HL-60/S4 treated with phorbol 12-myristate 13-acetate at 8.2 ng/mL for 4 days and 3 days (cell line): ENCODE measurements around the gene SLC5A2.

ENCODE experiments used
- in situ Hi-C: fragments of 300-500 bp; cut with MboI; formaldehyde crosslinking; loops from 2 replicates; pipeline ENCODE4 v1.15.0; 2022; ENCODE audit warnings: low sequenced_read_pairs

The SLC5A2 gene

DNA sequence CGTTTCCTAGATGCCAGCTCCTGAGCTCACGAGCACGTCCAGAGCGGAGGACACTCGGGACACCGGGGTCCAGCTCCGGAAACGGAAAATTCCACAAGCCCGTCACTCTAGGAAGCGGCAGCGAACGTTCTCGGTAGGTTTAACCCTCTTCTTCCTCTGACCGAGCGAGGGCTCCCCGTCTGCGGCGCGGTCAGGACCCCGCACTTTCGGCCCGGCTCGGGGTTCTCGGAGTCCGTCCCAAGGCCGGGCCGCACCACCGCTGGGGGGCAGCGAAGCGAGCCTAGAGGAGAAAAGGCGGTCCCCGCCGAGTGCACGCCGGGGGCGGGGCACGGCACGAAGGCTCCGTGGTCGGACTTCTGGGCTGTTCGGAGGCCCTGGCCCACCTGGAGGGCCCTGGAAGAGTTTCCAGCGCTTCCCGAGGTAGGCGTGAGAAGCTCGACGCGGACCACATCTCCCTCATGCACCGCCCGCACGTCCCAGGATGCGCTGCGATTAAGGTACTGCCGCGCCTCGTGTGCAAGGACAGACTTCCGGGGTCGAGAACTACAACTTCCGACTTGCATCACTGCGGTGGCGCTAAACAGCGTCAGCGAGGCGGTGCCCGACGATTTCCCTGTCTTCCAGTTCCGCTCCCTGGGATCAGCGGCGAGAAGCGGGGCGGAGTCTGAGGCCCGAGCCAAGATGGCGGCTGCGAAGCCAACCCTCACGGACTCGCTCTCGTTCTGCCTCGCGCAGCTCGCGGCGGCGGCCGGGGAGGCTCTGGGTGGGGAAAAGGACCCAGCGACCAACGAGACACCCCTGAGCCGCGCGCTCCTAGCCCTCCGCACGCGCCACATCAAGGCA is 23.9 kb upstream of the SLC5A2 start, which contains the start of gene ARMC5:
ARMC5 (plus strand) TSS at position 658 of the 843 bp plus-strand sequence; CDS start at position 682, 24 bp downstream.
- in situ Hi-C loops, result loop anchor here (25.0 kb wide), 2 partner anchors 403 to 472 kb away; partner anchors contain the start of genes HSD3B7 and ZNF267

DNA sequence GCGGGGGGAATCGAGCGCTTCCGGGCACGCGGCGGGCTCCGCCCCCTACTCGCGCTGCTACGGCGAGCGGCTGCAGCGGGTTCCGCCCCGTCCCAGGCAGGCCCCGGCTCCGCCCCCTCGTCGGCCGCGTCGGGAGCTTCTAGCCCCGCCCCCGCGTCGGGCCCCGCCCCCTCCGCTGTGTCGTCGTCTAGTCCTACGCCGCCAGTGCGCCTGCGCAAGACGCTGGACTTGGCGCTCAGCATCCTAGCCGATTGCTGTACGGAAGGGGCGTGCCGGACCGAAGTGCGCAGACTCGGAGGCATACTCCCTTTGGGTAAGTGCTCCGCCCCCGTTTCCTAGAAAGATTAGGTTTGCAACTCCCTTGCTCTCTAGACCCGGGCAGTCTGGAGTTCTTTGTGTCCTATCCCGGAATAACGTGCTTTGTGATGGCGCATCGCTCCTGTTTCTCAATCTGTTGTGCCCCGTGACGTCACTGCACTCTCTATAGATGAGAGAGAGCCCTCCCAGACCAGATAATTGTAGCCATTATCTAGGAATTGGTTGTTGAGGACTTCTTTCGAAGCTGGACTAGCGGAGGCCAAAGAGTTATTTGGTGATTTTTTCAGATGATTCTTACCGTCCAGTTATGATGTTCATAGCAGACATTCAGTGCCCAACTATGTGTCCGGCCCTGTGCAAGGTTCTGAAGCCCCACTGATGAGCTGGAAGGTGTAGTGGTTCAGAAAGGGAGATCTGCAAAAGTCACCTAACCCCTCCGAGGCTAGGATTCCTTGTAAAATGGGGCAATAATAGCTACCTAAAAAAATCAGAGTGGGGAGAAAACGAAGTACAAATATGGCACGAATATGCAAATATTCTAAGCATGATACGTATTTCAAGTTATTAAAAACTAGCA is 23.0 kb upstream of the SLC5A2 start:
- in situ Hi-C loops, result loop anchor here (25.0 kb wide), 2 partner anchors 402 to 473 kb away; partner anchors contain the start of genes HSD3B7 and ZNF267

DNA sequence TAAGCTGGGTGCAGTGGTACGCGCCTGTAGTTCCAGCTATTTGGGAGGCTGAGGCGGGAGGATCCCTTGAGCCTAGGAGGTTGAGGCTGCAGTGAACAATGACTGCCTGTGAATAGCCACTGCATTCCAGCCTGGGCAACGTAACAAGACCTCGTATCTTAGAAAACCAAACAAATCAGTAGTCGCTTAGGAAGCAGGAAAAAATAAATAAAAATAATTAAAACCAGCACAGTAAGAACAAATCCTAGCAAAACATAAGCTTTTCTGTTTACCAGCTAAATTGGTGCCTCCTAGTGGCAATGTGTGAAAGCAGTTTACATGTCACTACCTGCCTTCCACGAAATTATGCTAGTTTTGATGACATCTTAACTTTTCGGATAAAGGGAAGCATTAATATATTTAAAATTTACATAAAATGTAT is 22.3 kb upstream of the SLC5A2 start:
- in situ Hi-C loops, result loop anchor here (25.0 kb wide), 2 partner anchors 402 to 473 kb away; partner anchors contain the start of genes HSD3B7 and ZNF267

DNA sequence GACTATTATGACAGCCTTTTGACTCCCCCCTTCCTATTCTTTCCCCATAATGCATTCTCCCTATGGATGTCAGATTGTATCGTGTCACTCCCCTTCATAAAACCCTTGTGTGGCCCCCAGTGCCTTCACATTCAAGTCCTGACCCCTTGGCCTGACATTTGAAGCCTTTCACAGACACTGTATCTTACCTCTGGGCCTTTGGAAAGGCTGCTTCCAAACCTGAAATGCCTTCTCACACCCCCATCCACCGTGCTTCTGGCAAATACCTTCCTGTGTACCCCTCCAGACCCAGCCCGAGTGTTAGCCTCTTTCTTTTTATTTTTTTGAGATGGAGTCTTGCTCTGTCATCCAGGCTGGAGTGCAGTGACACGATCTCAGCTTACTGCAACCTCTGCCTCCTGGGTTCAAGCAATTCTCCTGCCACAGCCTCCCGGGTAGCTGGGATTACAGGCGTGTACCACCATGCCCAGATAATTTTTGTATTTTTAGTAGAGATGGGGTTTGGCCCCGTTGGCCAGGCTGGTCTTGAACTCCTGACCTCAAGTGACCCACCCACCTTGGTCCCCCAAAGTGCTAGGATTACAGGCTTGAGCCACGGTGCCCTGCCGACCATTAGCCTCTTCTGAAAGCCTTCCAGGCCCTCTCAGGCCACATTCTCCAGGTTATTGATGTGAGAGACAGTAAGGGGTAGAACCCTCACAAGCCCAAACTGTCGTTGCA is 21.6 kb upstream of the SLC5A2 start:
- in situ Hi-C loops, result loop anchor here (25.0 kb wide), 2 partner anchors 401 to 474 kb away; partner anchors contain the start of genes HSD3B7 and ZNF267

DNA sequence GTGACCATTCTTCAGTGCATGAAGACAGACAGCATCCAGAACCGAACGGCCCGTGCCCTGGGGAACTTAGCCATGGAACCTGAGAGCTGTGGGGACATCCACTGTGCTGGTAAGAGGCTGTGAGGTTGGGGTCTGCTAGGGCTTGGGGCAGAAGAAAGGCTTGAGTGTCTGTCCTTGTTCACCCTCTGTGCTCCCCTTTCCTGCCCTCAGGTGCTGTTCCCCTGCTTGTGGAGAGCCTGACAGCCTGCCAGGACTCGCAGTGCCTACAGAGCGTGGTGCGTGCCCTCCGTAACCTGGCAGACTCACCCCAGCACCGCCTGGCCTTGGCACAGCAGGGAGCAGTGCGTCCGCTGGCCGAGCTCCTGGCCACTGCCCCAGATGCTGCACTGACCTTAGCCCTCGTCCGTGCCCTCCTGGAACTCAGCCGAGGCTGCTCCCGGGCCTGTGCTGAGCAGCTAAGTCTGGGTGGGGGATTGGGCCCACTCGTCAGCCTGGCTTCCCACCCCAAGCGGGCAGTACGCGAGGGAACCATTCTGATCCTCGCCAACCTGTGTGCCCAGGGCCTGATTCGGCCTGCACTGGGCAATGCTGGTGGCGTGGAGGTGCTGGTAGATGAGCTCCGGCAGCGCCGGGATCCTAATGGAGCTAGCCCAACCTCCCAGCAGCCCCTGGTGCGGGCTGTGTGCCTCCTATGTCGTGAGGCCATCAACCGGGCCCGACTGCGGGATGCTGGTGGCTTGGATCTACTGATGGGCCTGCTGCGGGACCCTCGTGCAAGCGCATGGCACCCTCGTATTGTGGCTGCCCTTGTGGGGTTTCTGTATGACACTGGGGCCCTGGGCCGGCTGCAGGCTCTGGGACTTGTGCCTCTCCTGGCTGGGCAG is 20.8 kb upstream of the SLC5A2 start:
- in situ Hi-C loops, result loop anchor here (25.0 kb wide), 2 partner anchors 400 to 475 kb away; partner anchors contain the start of genes HSD3B7 and ZNF267

DNA sequence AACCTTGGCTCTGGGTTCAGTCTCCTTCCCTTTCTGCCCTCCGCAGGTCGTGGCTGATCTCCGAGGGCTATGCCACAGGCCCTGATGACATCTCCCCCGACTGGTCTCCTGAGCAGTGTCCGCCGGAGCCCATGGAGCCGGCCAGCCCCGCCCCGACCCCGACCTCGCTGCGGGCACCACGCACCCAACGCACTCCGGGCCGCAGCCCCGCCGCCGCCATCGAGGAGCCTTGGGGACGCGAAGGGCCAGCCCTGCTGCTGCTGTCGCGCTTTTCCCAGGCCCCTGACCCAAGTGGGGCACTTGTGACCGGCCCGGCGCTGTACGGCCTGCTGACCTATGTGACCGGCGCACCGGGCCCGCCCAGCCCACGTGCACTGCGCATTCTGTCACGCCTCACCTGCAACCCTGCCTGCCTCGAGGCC is 18.6 kb upstream of the SLC5A2 start:
- in situ Hi-C loops, result loop anchor here (25.0 kb wide), 2 partner anchors 398 to 477 kb away; partner anchors contain the start of genes HSD3B7 and ZNF267

DNA sequence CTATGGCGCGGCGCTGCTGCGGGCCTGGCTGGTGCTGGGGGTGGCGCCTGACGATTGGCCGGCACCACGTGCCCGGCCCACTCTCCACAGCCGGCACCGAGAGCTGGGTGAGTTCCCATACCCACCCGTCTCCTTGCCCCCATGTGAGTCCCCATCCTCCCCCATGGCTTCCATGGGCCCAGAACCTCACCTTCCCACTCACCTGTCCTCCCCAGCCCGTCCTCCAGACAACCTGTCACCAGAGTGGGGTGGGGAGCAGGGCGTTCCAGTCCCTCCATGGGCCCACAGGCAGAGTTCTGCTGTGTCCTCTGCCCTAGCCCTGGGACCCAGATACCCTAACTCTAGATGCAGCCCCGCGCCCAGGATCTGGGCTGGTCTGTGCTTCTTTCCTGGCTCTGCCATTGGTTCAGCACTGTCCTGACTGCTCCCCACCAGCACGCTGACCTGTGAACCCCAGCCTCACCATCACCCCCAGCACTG is 18.1 kb upstream of the SLC5A2 start:
- in situ Hi-C loops, result loop anchor here (25.0 kb wide), 2 partner anchors 397 to 478 kb away; partner anchors contain the start of genes HSD3B7 and ZNF267

DNA sequence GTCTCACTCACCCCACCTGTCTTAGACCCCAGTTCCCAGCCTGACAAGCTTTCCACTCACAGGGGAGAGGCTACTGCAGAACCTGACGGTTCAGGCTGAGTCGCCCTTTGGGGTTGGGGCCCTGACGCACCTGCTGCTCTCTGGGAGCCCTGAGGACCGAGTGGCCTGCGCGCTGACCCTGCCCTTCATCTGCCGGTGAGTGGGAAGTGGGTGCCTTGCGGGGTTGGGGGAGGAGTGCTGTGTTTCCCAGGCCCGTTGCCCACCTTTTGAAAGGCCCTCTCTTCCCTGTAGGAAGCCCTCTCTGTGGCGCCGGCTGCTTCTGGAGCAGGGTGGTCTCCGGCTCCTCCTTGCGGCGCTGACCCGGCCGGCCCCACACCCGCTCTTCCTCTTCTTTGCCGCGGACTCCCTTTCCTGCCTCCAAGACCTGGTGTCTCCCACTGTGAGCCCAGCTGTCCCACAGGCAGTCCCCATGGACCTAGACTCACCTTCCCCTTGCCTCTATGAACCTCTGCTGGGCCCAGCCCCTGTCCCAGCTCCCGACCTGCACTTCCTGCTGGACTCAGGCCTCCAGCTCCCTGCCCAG is 17.0 kb upstream of the SLC5A2 start:
- in situ Hi-C loops, result loop anchor here (25.0 kb wide), 2 partner anchors 396 to 479 kb away; partner anchors contain the start of genes HSD3B7 and ZNF267

DNA sequence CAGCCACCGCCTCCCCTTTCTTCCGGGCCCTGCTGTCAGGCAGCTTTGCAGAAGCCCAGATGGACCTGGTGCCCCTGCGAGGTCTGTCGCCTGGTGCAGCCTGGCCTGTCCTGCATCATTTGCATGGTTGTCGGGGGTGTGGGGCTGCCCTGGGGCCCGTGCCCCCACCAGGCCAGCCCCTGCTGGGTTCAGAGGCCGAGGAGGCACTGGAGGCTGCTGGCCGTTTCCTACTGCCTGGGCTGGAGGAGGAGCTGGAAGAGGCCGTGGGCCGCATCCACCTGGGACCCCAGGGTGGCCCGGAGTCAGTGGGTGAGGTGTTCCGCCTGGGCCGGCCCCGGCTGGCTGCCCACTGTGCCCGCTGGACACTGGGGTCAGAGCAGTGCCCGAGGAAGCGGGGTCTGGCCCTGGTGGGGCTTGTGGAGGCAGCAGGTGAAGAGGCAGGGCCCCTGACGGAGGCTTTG is 16.5 kb upstream of the SLC5A2 start:
- in situ Hi-C loops, result loop anchor here (25.0 kb wide), 2 partner anchors 396 to 479 kb away; partner anchors contain the start of genes HSD3B7 and ZNF267

DNA sequence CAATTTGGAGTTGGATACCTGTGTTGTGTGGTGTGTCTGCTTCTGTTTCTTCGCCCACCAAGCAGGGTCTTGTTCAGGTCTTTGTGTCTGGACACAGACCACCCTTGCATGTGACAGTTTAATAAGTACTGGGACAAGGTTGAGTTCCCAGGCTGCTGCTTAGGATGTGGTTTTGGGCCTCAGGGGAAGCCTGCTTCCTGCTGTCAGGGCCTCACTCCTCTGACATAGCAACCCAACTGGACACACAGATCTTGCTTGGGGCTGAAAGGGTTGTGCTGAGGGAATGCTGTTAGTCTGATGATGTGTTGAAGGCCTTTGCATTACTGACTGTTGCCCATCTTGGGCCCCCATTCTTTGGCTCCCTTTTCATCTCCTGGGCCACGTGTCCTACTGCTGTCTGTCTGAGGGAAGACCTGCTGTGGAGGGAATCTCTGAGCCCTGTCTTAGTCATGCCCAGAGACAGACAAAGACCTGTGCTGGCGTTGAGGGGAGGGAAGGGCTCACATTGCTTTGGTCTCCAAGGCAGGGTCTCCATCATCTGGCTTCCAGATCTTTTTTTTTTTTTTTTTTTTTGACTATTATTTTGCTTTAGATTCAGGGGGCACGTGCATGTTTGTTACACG is 15.7 kb upstream of the SLC5A2 start:
- in situ Hi-C loops, result loop anchor here (25.0 kb wide), 2 partner anchors 395 to 480 kb away; partner anchors contain the start of genes HSD3B7 and ZNF267

DNA sequence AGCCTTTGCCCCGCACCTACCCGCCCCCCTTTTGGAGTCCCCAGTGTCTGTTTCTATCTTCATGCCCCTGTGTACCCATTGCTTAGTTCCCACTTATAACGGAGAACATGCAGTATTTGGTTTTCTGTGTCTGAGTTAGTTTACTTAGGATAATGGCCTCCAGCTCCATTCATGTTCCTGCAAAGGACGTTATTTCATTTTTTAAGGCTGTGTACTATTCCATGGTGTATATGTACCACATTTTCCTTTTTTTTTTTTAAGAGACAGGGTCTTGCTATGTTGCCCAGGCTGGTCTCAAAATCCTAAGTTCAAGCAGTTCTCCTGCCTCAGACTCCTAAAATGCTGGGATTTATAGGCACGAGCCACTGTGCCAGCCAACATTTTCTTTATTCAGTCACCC is 15.1 kb upstream of the SLC5A2 start:
- in situ Hi-C loops, result loop anchor here (25.0 kb wide), 2 partner anchors 394 to 481 kb away; partner anchors contain the start of genes HSD3B7 and ZNF267

DNA sequence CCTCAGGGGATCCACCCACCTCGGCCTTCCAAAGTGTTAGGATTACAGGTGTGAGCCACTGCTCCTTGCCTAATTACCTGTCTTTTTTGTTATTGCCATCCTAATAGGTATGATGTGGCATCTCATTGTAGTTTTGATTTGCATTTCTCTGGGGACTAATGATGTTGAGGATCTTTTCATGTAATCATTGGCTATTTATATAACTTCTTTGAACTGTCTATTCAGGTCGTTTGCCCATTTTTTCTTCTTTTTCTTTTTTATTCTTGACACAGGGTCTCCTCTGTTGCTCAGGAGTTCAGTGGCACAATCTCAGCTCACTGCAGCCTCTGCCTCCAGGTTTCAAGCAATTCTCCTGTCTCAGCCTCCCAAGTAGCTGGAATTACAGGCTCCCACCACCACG is 12.3 kb upstream of the SLC5A2 start:
- in situ Hi-C loops, result loop anchor here (25.0 kb wide), 2 partner anchors 392 to 483 kb away; partner anchors contain the start of genes HSD3B7 and ZNF267

DNA sequence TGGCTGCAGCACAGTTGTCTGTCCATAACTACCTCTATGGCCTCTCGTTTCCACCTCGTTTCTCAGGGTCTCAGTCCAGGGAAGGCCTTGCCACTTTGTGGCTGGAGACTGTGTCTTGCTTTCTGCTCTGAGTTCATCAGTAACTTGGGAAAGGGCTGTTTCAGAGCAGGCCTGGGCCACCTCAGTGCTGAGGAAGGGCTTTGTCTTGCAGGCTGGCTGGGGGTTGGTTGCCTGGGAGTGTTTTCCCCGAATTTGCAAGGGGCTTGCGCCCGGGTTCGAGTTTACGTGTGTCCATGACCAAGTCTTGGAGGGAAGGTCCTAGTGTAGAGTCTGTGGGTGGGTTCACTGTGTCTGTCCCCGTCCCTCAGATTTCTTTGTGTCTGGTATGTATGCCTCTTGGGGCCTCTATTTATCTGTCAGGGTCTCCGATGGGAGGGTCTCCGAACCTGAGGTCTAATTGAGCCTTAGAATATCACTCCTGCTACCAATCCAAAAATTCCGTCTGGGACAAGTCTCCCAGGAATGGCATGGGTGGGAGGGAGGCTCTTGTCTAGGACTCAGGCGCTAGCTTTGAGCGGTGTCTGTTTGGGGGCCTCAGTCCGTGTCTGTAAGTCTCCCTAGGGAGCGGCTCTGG is 11.6 kb upstream of the SLC5A2 start:
- in situ Hi-C loops, result loop anchor here (25.0 kb wide), 2 partner anchors 391 to 484 kb away; partner anchors contain the start of genes HSD3B7 and ZNF267

DNA sequence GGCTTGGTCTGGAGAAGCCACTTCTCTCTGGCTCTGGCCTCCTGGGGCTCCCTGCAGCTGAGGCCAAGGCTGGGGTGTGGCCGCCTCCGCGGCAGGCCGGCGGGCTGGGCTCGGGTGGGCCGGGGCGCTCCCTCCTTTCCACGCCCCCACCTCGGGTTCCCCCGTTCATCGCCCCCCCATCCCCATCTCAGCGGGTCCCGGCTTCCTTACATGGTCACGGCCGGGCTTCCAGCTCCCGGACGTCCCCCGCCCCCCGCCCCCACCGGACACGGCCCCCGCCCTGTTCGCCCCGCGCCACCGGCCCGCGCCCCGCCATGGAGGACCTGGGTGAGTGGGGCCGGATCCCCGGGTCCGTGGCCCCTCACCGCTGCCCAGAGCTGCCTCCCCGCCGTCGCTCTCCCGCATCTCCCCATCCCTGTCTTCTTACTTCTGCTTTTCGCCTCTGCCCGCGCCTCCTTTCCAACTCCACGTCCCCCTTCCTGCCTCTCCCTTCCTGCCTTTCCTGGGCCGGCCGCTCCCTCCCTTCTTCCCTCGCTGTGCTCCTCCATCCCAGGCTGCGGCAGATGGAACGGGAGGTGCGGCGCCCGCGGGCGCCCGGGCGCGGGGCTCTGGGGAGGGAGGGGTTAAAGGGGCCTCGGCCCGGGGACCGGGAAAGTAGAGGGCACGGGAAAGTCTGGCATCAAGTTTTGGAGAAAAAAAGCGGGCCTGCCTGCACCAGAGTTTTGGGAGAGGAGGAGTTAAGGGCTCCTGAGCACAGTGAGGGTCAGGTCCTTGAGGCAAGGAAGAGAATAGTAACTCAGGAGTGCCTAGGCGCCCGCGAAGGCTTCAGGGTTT is 10.8 kb upstream of the SLC5A2 start, which contains the start of gene TGFB1I1:
TGFB1I1 (plus strand) TSS at position 278 of the 834 bp plus-strand sequence; CDS start at position 315, 37 bp downstream.
- in situ Hi-C loops, result loop anchor here (25.0 kb wide), 2 partner anchors 390 to 485 kb away; partner anchors contain the start of genes HSD3B7 and ZNF267

DNA sequence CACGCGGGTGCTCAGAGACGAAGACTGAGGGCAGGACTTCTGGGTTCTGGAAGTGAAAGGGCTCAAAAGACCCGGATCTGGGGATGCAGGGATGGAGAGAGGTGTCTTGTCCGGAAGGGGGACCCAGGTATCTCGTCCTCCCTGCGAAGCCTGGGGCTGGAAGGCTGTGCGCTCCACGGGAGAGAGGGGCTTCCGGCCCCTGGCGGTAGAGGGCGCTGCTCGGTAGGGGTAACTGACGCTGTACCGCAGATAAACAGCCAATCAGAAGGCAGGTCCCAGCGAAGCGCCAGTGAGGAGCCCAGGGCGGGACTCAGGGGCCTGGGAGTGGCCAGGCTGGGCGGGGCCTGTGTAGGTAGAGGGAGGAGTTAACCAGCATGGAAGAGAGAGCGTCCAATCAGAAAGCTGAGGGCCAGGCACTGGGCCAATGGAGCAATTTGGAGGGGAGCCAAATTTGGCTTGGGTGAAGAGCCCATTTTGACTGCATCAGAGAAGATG is 10.2 kb upstream of the SLC5A2 start:
- in situ Hi-C loops, result loop anchor here (25.0 kb wide), 2 partner anchors 390 to 485 kb away; partner anchors contain the start of genes HSD3B7 and ZNF267
